ENCODE measurements around the gene SLC26A6.

Gene SLC26A6

GRCh38 chr3:48598323-48599076 lies 36.8 kb downstream of the SLC26A6 start:
- DNase-seq: no peak

GRCh38 chr3:48597408-48597800 lies 37.9 kb downstream of the SLC26A6 start:
- DNase-seq: no peak

DNA sequence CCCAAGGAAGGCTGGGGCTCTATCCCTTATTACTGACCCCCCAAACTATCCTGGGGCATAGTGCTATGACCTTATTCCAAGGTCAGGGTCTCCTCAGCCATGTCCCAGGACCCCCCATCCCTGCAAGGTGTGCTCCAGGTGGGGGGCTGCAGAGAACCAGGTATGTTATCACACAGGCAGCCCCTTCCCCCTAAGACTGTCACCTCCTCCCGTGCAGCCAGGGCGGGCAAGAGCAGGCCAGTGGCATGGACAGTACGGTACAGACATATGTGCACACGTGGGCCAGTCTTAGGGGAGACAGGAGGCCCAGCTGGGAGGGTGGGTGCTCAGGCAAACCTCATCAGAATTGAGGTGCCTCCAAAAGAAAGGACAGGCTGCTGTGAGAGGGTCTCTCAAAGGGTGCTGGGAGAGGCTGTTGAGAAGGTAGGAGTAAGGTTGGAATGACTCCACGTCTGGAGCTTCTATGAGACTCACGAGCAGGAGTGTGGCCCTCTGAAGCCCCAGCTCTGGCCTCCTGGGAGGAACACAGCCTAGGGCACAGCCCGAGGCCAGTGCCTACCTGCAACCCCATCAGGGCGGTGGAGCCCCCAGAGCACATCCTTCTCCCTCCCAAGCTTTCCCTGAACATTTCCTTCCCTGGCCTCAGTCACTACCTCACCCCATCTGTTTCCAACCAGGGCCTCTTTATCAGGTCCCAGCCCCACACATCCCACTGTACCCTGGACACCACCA lies 38.4 kb downstream of the SLC26A6 start:
- no peak for DNase-seq

GRCh38 chr3:48596157-48596556 lies 39.1 kb downstream of the SLC26A6 start:
- no peak for DNase-seq

GRCh38 chr3:48595526-48596121 lies 39.6 kb downstream of the SLC26A6 start:
- no peak for DNase-seq

- no peak for DNase-seq
Observed at GRCh38 chr3:48595075-48595525, 40.2 kb downstream of the SLC26A6 start, which contains the start of gene COL7A1. TSS of gene COL7A1 (minus strand) at chr3:48595329. CDS start at chr3:48595159, 170 bp downstream.

GRCh38 chr3:48594417-48595049 lies 40.7 kb downstream of the SLC26A6 start:
- no peak for DNase-seq

- DNase-seq: no peak
Observed at GRCh38 chr3:48593337-48593736, 41.9 kb downstream of the SLC26A6 start.

DNA sequence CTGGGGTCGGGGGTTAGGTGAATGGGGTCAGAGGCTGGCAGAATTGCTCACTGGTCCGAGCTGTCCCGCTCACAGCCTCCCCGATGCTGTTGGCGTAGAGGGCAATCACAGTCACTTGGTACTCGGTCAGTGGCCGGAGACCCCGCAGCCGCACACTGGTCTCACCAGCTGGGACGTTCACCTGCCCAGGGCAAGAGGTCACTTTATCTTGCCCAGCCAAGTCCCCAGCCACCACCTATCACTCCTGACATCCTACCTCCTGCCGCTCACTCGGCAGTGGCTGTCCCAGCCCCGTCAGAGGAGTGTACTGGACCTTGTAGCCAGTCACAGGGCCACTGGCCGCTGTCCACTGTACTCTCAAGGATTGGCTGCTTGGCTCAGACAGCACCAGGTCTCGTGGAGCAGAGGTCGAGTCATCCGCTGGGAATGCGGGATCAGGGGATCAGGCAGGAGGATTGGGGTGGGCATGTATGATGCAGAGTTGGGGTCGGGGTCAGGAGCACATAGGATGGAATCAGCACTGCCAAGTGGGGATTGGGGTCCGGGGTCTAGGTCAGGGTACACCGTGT lies 42.7 kb downstream of the SLC26A6 start:
- no peak for DNase-seq

- DNase-seq: no peak
Observed at GRCh38 chr3:48591886-48592518, 43.3 kb downstream of the SLC26A6 start.

- DNase-seq: no peak
Observed at GRCh38 chr3:48591436-48591835, 43.8 kb downstream of the SLC26A6 start.

GRCh38 chr3:48588230-48588629 lies 47.0 kb downstream of the SLC26A6 start:
- DNase-seq: no peak

DNA sequence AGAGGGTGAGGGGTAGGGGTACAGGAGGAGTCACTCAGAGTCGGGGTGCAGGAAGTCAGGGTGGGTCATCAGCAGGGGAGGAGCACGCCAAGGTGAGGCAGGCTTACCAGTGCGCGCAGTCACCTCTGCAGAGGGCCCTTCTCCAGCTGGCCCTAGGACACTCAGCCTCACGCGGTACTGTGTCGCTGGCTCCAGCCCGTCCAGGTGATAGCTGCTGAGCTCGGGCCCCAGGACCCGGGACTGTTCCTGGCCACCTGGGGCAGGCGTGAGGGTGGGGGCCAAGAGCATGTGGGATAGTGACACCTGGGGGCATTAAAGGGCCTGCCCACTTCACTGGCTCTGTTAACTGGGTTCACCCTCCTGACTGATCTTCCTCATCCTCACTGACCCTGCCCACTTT lies 47.6 kb downstream of the SLC26A6 start:
- DNase-seq: no peak

DNA sequence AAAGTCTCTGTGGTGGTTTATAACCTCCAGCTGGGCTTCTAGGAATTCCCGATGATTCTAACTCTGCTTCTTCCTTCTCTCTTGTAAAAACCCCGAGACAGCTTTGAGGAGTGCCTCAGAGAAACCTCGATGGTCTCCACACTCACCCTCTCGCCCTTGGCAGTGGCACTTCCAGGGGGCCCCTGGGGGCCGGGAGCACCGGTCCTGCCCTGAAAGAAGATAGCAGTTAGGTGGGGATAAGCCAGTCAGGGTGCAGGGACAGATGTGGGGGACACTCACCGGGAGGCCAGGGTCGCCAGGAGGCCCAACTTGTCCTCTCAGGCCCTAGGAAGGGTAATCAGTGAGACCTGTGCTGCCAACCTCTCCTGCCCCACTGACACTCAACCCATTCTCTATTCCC lies 49.9 kb downstream of the SLC26A6 start:
- no peak for DNase-seq

GRCh38 chr3:48584836-48585235 lies 50.4 kb downstream of the SLC26A6 start:
- no peak for DNase-seq

DNA sequence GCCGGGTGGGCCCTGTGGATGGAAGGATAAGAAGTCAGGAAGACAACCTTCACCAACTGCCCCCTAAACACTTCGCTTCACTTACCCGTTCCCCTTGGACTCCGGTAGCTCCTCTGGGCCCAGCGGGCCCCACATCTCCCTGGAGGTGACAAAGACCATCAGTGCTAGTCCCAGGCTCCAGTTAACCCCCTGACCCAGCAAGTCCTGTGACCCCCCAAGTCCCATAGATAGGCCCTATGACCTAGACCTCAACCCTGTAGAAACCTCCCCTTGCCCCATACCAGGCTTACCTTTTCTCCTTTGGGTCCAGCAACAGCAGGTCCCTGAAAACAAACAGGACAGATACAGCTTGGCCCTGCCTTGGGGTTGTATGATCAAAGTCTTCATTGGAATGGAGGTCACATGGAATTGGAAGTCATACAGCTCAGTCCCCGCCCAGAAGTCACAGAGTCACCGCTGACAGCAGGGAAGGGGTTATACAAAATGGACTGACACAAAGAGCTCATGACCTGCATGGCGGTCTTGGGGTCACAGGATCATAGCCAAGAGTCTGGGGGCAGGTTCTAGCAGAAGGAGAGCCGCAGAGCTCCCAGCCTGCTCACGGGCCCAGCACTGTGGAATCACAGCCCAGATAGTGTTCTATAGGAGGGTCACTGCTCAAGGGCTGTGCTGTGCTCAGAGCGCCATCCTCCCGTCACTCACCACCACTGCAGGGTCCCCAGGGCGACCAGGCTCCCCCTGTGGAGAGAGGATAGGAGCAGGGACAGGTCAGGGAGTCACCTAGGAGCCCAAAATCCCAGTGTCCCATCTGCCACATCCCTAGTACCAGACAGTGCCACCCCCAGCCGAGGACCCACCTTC lies 53.4 kb downstream of the SLC26A6 start:
- DNase-seq: no peak

DNA sequence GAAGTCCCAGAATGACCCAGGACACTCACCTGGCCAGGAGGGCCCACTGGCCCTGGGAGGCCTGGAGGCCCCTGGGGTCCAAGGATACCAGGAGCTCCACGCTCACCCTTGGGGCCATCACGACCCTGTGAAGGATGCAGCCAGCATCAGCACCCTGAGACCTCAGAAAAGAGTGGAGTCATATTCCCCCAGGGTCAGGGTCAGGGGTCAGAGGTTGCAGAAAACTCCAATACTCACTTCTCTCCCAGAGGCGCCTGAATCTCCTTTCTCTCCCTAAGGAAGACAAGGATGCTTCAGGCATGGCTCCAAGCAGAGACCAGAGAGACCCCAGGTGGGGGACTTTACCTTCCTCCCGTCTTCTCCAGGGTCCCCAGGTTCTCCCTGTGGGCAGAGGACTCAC lies 58.6 kb downstream of the SLC26A6 start:
- DNase-seq: no peak
